MG63 (cell line): ENCODE data around the gene UNCX. TPM values are rescaled to one million over a fixed set of nuclear protein-coding genes. Genes with fewer than 3 reads are reported as not detected.

Experiments
- DNase-seq: peaks from one replicate; pipeline ENCODE4 v3.0.0-alpha.2; 2020
- H3K27me3 ChIP-seq: fragments of 250-450 bp; sonication (Bioruptor Pico); 2 replicates; pipeline ENCODE4 v1.5.1; 2020; ENCODE audit warnings: mild to moderate bottlenecking, moderate library complexity
- H3K36me3 ChIP-seq: fragments of 250-450 bp; sonication (Bioruptor Pico); 2 replicates; pipeline ENCODE4 v1.5.1; 2020; ENCODE audit warnings: mild to moderate bottlenecking, moderate library complexity
- H3K4me3 ChIP-seq: fragments of 250-450 bp; sonication (Bioruptor Pico); 2 replicates; pipeline ENCODE4 v1.5.1; 2020; ENCODE audit warnings: mild to moderate bottlenecking, moderate library complexity
- H3K9me3 ChIP-seq: fragments of 250-450 bp; sonication (Bioruptor Pico); 2 replicates; pipeline ENCODE4 v1.5.1; 2020; ENCODE audit warnings: mild to moderate bottlenecking, moderate library complexity
- total RNA-seq: library from RNA; depleted of rRNA; stranded (reverse); fragments of >200 nt; shearing (Covaris generic); gene quantifications from 2 replicates; pipeline ENCODE4 v1.2.3, GENCODE V29; 2014; ENCODE audit warnings: low replicate concordance

Gene UNCX
- total RNA-seq, 1 experiment from 2014 or later = not detected

GRCh38 chr7:1227071-1227804 is 5.4 kb upstream of the UNCX start:
- no peaks in the 10 kb centered on the region for H3K9me3 ChIP-seq
- H3K4me3 ChIP-seq = no peak overlapping the region
- peaks cover 17% of the 10 kb centered on the region for H3K27me3 ChIP-seq
- DNase-seq = no peak
- H3K36me3 ChIP-seq = no peaks in the 10 kb centered on the region

- DNase-seq = no peak
- H3K27me3 ChIP-seq = peaks cover 18% of the 10 kb centered on the region
- H3K36me3 ChIP-seq = no peaks in the 10 kb centered on the region
- H3K4me3 ChIP-seq = no peak overlapping the region
- no peaks in the 10 kb centered on the region for H3K9me3 ChIP-seq
Measured at GRCh38 chr7:1227814-1228544, 4.7 kb upstream of the UNCX start.

GRCh38 chr7:1228545-1229201 is 4.0 kb upstream of the UNCX start:
- DNase-seq = no peak

GRCh38 chr7:1229202-1229947 is 3.3 kb upstream of the UNCX start:
- DNase-seq = no peak

More at GRCh38 chr7:1228545-1229201, 4.0 kb upstream of the UNCX start:
- Histone ChIP-seq H3K36me3 (no peaks in the 10 kb centered on the region), H3K4me3 (no peak overlapping the region), H3K27me3 (peaks cover 22% of the 10 kb centered on the region), H3K9me3 (no peaks in the 10 kb centered on the region)

GRCh38 chr7:1229956-1230355 is 2.7 kb upstream of the UNCX start:
- Histone ChIP-seq H3K4me3 (no peak overlapping the region), H3K9me3 (no peaks in the 10 kb centered on the region), H3K36me3 (no peaks in the 10 kb centered on the region), H3K27me3 (peaks cover 34% of the 10 kb centered on the region)
- no peak for DNase-seq

More at GRCh38 chr7:1229202-1229947, 3.3 kb upstream of the UNCX start:
- no peak overlapping the region for H3K4me3 ChIP-seq
- no peaks in the 10 kb centered on the region for H3K9me3 ChIP-seq
- H3K27me3 ChIP-seq = peaks cover 29% of the 10 kb centered on the region
- H3K36me3 ChIP-seq = no peaks in the 10 kb centered on the region

GRCh38 chr7:1230411-1231213 is 2.1 kb upstream of the UNCX start:
- no peaks in the 10 kb centered on the region for H3K9me3 ChIP-seq
- no peak overlapping the region for H3K4me3 ChIP-seq
- H3K36me3 ChIP-seq = no peaks in the 10 kb centered on the region
- H3K27me3 ChIP-seq = peaks cover 40% of the 10 kb centered on the region
- no peak for DNase-seq

- no peak overlapping the region for H3K4me3 ChIP-seq
- H3K9me3 ChIP-seq = no peaks in the 10 kb centered on the region
- H3K27me3 ChIP-seq = peaks cover 40% of the 10 kb centered on the region
- no peak for DNase-seq
- no peaks in the 10 kb centered on the region for H3K36me3 ChIP-seq
Measured at GRCh38 chr7:1231214-1232102, 1.2 kb upstream of the UNCX start.

GRCh38 chr7:1232103-1232466 is 587 bp upstream of the UNCX start:
- Histone ChIP-seq H3K36me3 (no peaks in the 10 kb centered on the region), H3K9me3 (no peaks in the 10 kb centered on the region), H3K27me3 (peaks cover 43% of the 10 kb centered on the region), H3K4me3 (no peak overlapping the region)
- no peak for DNase-seq

- H3K4me3 ChIP-seq = no peak overlapping the region
- no peaks in the 10 kb centered on the region for H3K36me3 ChIP-seq
- no peak for DNase-seq
- H3K9me3 ChIP-seq = no peaks in the 10 kb centered on the region
- H3K27me3 ChIP-seq = peaks cover 53% of the 10 kb centered on the region
Measured at GRCh38 chr7:1233333-1234048, 819 bp downstream of the UNCX start.

- DNase-seq = no peak
- Histone ChIP-seq H3K4me3 (no peak overlapping the region), H3K9me3 (no peaks in the 10 kb centered on the region), H3K36me3 (no peaks in the 10 kb centered on the region), H3K27me3 (peaks cover 59% of the 10 kb centered on the region)
Measured at GRCh38 chr7:1234049-1234880, 1.6 kb downstream of the UNCX start.

- no peak overlapping the region for H3K4me3 ChIP-seq
- H3K27me3 ChIP-seq = peaks cover 65% of the 10 kb centered on the region
- no peaks in the 10 kb centered on the region for H3K9me3 ChIP-seq
- DNase-seq = no peak
- no peaks in the 10 kb centered on the region for H3K36me3 ChIP-seq
Measured at GRCh38 chr7:1234881-1235500, 2.3 kb downstream of the UNCX start.

- Histone ChIP-seq H3K36me3 (no peaks in the 10 kb centered on the region), H3K9me3 (no peaks in the 10 kb centered on the region), H3K27me3 (peaks cover 70% of the 10 kb centered on the region), H3K4me3 (no peak overlapping the region)
- no peak for DNase-seq
Measured at GRCh38 chr7:1235501-1236131, 2.9 kb downstream of the UNCX start.

GRCh38 chr7:1236132-1236661 is 3.5 kb downstream of the UNCX start:
- DNase-seq = peak; percentile 49
- H3K27me3 ChIP-seq = peaks cover 70% of the 10 kb centered on the region
- H3K36me3 ChIP-seq = no peaks in the 10 kb centered on the region
- H3K9me3 ChIP-seq = no peaks in the 10 kb centered on the region
- no peak overlapping the region for H3K4me3 ChIP-seq
